Calu3 (cell line): ENCODE results near the gene MSI2. TPM values are rescaled to one million over a fixed set of nuclear protein-coding genes. Genes with fewer than 3 reads are reported as not detected.

Experiments used
- BruUV-seq: library from RNA; stranded (reverse); fragments of 400-500 nt; replicated peaks from 2 replicates; lab custom pipeline; 2021; lab: Mats Ljungman, UMichigan
- CTCF ChIA-PET: fragments of 300-600 bp; sonication (Branson Sonifier 250); formaldehyde crosslinking; loops from one replicate; lab custom pipeline; 2022; ENCODE audit warnings: antibody characterized with exemption; lab: Charles Lee
- DNase-seq: peaks from one replicate; pipeline ENCODE4 v3.0.0; 2022
- H3K27ac Mint-ChIP-seq: one replicate; pipeline ENCODE4 v1.8.0; 2022; ENCODE audit warnings: mixed read lengths; ENCODE audit not compliant: unreplicated experiment
- H3K27me3 Mint-ChIP-seq: one replicate; pipeline ENCODE4 v1.8.0; 2022; ENCODE audit warnings: mixed read lengths; ENCODE audit not compliant: unreplicated experiment
- H3K36me3 Mint-ChIP-seq: one replicate; pipeline ENCODE4 v1.8.0; 2022; ENCODE audit warnings: mild to moderate bottlenecking, moderate library complexity, mixed read lengths; ENCODE audit not compliant: insufficient read depth, unreplicated experiment
- H3K4me1 Mint-ChIP-seq: one replicate; pipeline ENCODE4 v1.8.0; 2022; ENCODE audit warnings: mild to moderate bottlenecking, low read depth, mixed read lengths; ENCODE audit not compliant: unreplicated experiment
- H3K4me3 Mint-ChIP-seq: one replicate; pipeline ENCODE4 v1.8.0; 2022; ENCODE audit warnings: mild to moderate bottlenecking, low read depth, moderate library complexity, mixed read lengths; ENCODE audit not compliant: unreplicated experiment
- H3K9me3 Mint-ChIP-seq: one replicate; pipeline ENCODE4 v1.8.0; 2022; ENCODE audit warnings: low read depth, mixed read lengths; ENCODE audit not compliant: unreplicated experiment
- CTCF ChIP-seq: fragments of 200-600 bp; IDR thresholded peaks from one replicate; pipeline ENCODE4 v1.8.0; 2022; ENCODE audit warnings: antibody characterized with exemption; ENCODE audit not compliant: unreplicated experiment
- intact Hi-C: fragments of 100-400 bp; cut with micrococcal nuclease; formaldehyde crosslinking; loops from one replicate; pipeline ENCODE4 v1.10.0; 2022; ENCODE audit not compliant: unreplicated experiment
- total RNA-seq: library from RNA; stranded (reverse); gene quantifications from 2 replicates; pipeline ENCODE4 v1.2.3, GENCODE V29; 2022

MSI2 gene
- total RNA-seq, 1 experiment from 2014 or later, result 66.4 TPM

- CTCF ChIA-PET, result no interaction called here
These were observed 452.1 kb downstream of the MSI2 start for GRCh38 chr17:57708410-57708809.

GRCh38 chr17:57713140-57713539, 456.8 kb downstream of the MSI2 start:
- DNase-seq, result no peak
- no peak for TF ChIP-seq CTCF
- Mint-ChIP-seq H3K4me1 (no peaks in the 10 kb centered on the region), H3K36me3 (peaks cover 4% of the 10 kb centered on the region), H3K27ac (no peak overlapping the region), H3K9me3 (no peaks in the 10 kb centered on the region), H3K4me3 (no peak overlapping the region), H3K27me3 (peaks cover 92% of the 10 kb centered on the region)
- CTCF ChIA-PET, result no interaction called here
- no TSS peak for BruUV-seq
- intact Hi-C loops, result no loop called here

More at GRCh38 chr17:57708410-57708809, 452.1 kb downstream of the MSI2 start:
- Mint-ChIP-seq H3K36me3 (peaks cover 4% of the 10 kb centered on the region), H3K27ac (no peak overlapping the region), H3K4me1 (peaks cover 11% of the 10 kb centered on the region), H3K4me3 (no peak overlapping the region), H3K9me3 (no peaks in the 10 kb centered on the region), H3K27me3 (peaks cover 70% of the 10 kb centered on the region)
- no TSS peak for BruUV-seq
- no peak for TF ChIP-seq CTCF
- DNase-seq, result no peak
- intact Hi-C loops, result no loop called here

GRCh38 chr17:57714665-57715180, 458.4 kb downstream of the MSI2 start:
- BruUV-seq, result no TSS peak
- Mint-ChIP-seq H3K27ac (no peak overlapping the region), H3K4me1 (no peaks in the 10 kb centered on the region), H3K27me3 (peaks cover 94% of the 10 kb centered on the region), H3K36me3 (no peaks in the 10 kb centered on the region), H3K4me3 (no peak overlapping the region), H3K9me3 (no peaks in the 10 kb centered on the region)
- no peak for DNase-seq
- TF ChIP-seq CTCF, result no peak
- intact Hi-C loops, result no loop called here
- CTCF ChIA-PET, result no interaction called here

GRCh38 chr17:57715981-57716380, 459.7 kb downstream of the MSI2 start:
- no TSS peak for BruUV-seq
- Mint-ChIP-seq H3K36me3 (no peaks in the 10 kb centered on the region), H3K4me3 (no peak overlapping the region), H3K9me3 (no peaks in the 10 kb centered on the region), H3K27me3 (peaks cover 93% of the 10 kb centered on the region), H3K4me1 (no peaks in the 10 kb centered on the region), H3K27ac (no peak overlapping the region)
- DNase-seq, result no peak
- no peak for TF ChIP-seq CTCF
- intact Hi-C loops, result no loop called here
- CTCF ChIA-PET, result no interaction called here
